HG03066 (cell line): ENCODE measurements around the gene ZNF407.

Experiments
- ATAC-seq: cut with Tn5 transposase; IDR thresholded peaks from one replicate; pipeline ENCODE4 v1.9.1; 2021; ENCODE audit warnings: low read depth; ENCODE audit not compliant: unreplicated experiment

The ZNF407 gene

GRCh38 chr18:74775239-74775638, 177.6 kb downstream of the ZNF407 start:
- ATAC-seq = no peak

- no peak for ATAC-seq
These were observed 180.6 kb downstream of the ZNF407 start for GRCh38 chr18:74778191-74778847.

GRCh38 chr18:74784752-74785151, 187.1 kb downstream of the ZNF407 start:
- ATAC-seq = no peak

GRCh38 chr18:74785632-74786031, 188.0 kb downstream of the ZNF407 start:
- ATAC-seq = no peak

GRCh38 chr18:74788657-74789056, 191.0 kb downstream of the ZNF407 start:
- ATAC-seq = no peak

GRCh38 chr18:74789078-74789477, 191.4 kb downstream of the ZNF407 start:
- ATAC-seq = no peak

GRCh38 chr18:74790451-74790850, 192.8 kb downstream of the ZNF407 start:
- ATAC-seq = no peak

GRCh38 chr18:74791501-74792194, 194.0 kb downstream of the ZNF407 start:
- no peak for ATAC-seq

- no peak for ATAC-seq
These were observed 196.1 kb downstream of the ZNF407 start for GRCh38 chr18:74793746-74794145.

GRCh38 chr18:74795751-74796150, 198.1 kb downstream of the ZNF407 start:
- ATAC-seq = no peak

GRCh38 chr18:74796211-74796610, 198.5 kb downstream of the ZNF407 start:
- ATAC-seq = no peak

- peak; percentile 95 for ATAC-seq
These were observed 199.3 kb downstream of the ZNF407 start for GRCh38 chr18:74796841-74797576.

GRCh38 chr18:74797577-74798151, 200.0 kb downstream of the ZNF407 start:
- peak; percentile 34 for ATAC-seq

GRCh38 chr18:74799542-74799941, 201.9 kb downstream of the ZNF407 start:
- ATAC-seq = no peak

GRCh38 chr18:74800098-74800497, 202.4 kb downstream of the ZNF407 start:
- ATAC-seq = no peak

GRCh38 chr18:74803117-74803516, 205.4 kb downstream of the ZNF407 start:
- ATAC-seq = no peak

GRCh38 chr18:74803769-74804168, 206.1 kb downstream of the ZNF407 start:
- ATAC-seq = no peak

- no peak for ATAC-seq
These were observed 207.0 kb downstream of the ZNF407 start for GRCh38 chr18:74804677-74805076.

- ATAC-seq = no peak
These were observed 208.4 kb downstream of the ZNF407 start for GRCh38 chr18:74806073-74806472.

- ATAC-seq = peak; percentile 99
These were observed 209.2 kb downstream of the ZNF407 start for GRCh38 chr18:74806700-74807416.

- ATAC-seq = no peak
These were observed 219.9 kb downstream of the ZNF407 start for GRCh38 chr18:74817576-74817975.
